ENCODE results near the gene BAG3.
A peak's percentile ranks its signal among the peaks of the same experiment; 100 is the strongest.

The BAG3 gene

GRCh38 chr10:119686465-119687191 lies 35.4 kb downstream of the BAG3 start (continued):
- TF ChIP-seq ZNF639 (tag by site-specific recombination; IDR thresholded peaks at IDR 0.05) (0 out of 2 replicates have a peak, but pooled peaks have one; percentile 51), ZNF654 (tag by site-specific recombination; IDR thresholded peaks at IDR 0.05; ENCODE audit: low read depth) (peak; percentile 99), ZNF280D (tag by site-specific recombination; IDR thresholded peaks at IDR 0.05) (peak; percentile 8; the same call in 1 of the 2 replicates), ZBTB21 (tag by site-specific recombination; IDR thresholded peaks at IDR 0.05) (no peak), OSR2 (tag by site-specific recombination; IDR thresholded peaks at IDR 0.05) (peak; percentile 63), ZFP69B (tag by site-specific recombination; IDR thresholded peaks at IDR 0.05) (peak; percentile 44; the same call in 1 of the 2 replicates), ZNF473 (tag by site-specific recombination; IDR thresholded peaks at IDR 0.05) (no peak), ZNF529 (tag by site-specific recombination; IDR thresholded peaks at IDR 0.05; ENCODE audit: insufficient replicate concordance) (peak; percentile 3), PRDM1 (tag by site-specific recombination; IDR thresholded peaks at IDR 0.05) (peak; percentile 94), ZNF843 (tag by site-specific recombination; IDR thresholded peaks at IDR 0.05) (peak; percentile 50; the same call in 1 of the 2 replicates), ZNF629 (tag by site-specific recombination; IDR thresholded peaks at IDR 0.05) (peak; percentile 82), ZNF768 (tag by site-specific recombination; IDR thresholded peaks at IDR 0.05) (0 out of 2 replicates have a peak, but pooled peaks have one; percentile 10), KLF8 (tag by site-specific recombination; IDR thresholded peaks at IDR 0.05) (0 out of 2 replicates have a peak, but pooled peaks have one; percentile 42), ZNF366 (tag by site-specific recombination; conservative IDR thresholded peaks at IDR 0.05) (peak; percentile 95)

- peak overlapping the region; percentile 12 for H3K4me3 ChIP-seq (ENCODE audit: low read depth, low read length)
- POLR2A ChIA-PET = interaction anchor here (0.5 to 1.8 kb wide), 3 partner anchors 8 to 38 kb away, joined by 4 to 12 read pairs (median 4); partner anchors contain the start of gene INPP5F
- no peak for TF ChIP-seq BCL11B (tag by site-specific recombination; IDR thresholded peaks at IDR 0.05; ENCODE audit: low read depth)
- TF ChIP-seq ZBTB48 (tag by site-specific recombination; IDR thresholded peaks at IDR 0.05) = no peak
- TF ChIP-seq ZXDB (tag by site-specific recombination; IDR thresholded peaks at IDR 0.05) = no peak
- no peak for TF ChIP-seq AEBP2 (tag by site-specific recombination; IDR thresholded peaks at IDR 0.05; ENCODE audit: borderline replicate concordance)
- peak; percentile 84 for TF ChIP-seq PRDM10 (tag by site-specific recombination; IDR thresholded peaks at IDR 0.05)
- peak; percentile 22; the same call in 1 of the 2 replicates for TF ChIP-seq PRDM1 (tag by site-specific recombination; IDR thresholded peaks at IDR 0.05)
- no peak for TF ChIP-seq ZNF24 (tag by site-specific recombination; IDR thresholded peaks at IDR 0.05)
- no peak for TF ChIP-seq RBAK (tag by site-specific recombination; IDR thresholded peaks at IDR 0.05)
- TF ChIP-seq ZNF335 (tag by site-specific recombination; conservative IDR thresholded peaks at IDR 0.05) = peak; percentile 54
- TF ChIP-seq ZNF362 (tag by site-specific recombination; IDR thresholded peaks at IDR 0.05) = no peak
- TF ChIP-seq ZNF404 (tag by site-specific recombination; IDR thresholded peaks at IDR 0.05) = no peak
Measured at GRCh38 chr10:119687192-119688032, 36.2 kb downstream of the BAG3 start.

More at GRCh38 chr10:119687192-119688032, 36.2 kb downstream of the BAG3 start:
- H3K4me1 ChIP-seq (ENCODE audit: control insufficient read depth, insufficient read depth, low read length) = no peaks in the 10 kb centered on the region
- H3K27ac ChIP-seq (ENCODE audit: extremely low read depth, low read depth, low read length) = peak overlapping the region; percentile 51; the same call in 1 of the 2 replicates
- H3K36me3 ChIP-seq (ENCODE audit: control insufficient read depth in 2 of 2, insufficient read depth in 1 of 2, low read length in 2 of 2) = no peaks in the 10 kb centered on the region
- no peaks in the 10 kb centered on the region for H3K9me3 ChIP-seq (ENCODE audit: control insufficient read depth, insufficient read depth, low read depth, low read length)
- CTCF ChIA-PET = interaction anchor here (0.6 to 3.1 kb wide), 24 partner anchors 8 to 534 kb away, joined by 3 to 23 read pairs (median 5); no protein-coding TSS in a partner anchor

All from HEK293 (cell line).